Left ventricle myocardium superior (tissue), 1 donor: Measurements from ENCODE around the gene MAP3K19. TPM values are rescaled to one million over a fixed set of nuclear protein-coding genes. Genes with fewer than 3 reads are reported as not detected.

Experiments
- total RNA-seq: library from RNA; stranded (reverse); fragmentation: NEBNext Ultra II Directional; extraction: Animal tissue kit (Norgen Biotek cat#: 25700); gene quantifications from one replicate; pipeline ENCODE4 v1.2.1, GENCODE V29; 2021
- donor health status: DM: no; HTN: yes; CAD: no; lungs with severe emphysema.

MAP3K19 gene
- total RNA-seq, 1 donor from 2014 or later, result not detected

Other genes starting within 250 kb of the MAP3K19 start
- gene ACMSD, start 208.8 kb downstream of the MAP3K19 start, total RNA-seq, result not detected
- gene CCNT2, start 128.6 kb downstream of the MAP3K19 start, total RNA-seq, result 20.9 TPM
- gene RAB3GAP1, start 4.8 kb upstream of the MAP3K19 start, total RNA-seq, result 53.2 TPM